ENCODE data around the gene GCAT. TPM values are rescaled to one million over a fixed set of nuclear protein-coding genes. Genes with fewer than 3 reads are reported as not detected.
"Not testable (repeated sequence)": the region's sequence is repeated elsewhere in the genome, so short reads cannot be mapped to it uniquely, and the experiment has no call there.

Gene GCAT
- total RNA-seq, 3 donors from 2014 or later: 9.2 to 15.6 (median 13.6) TPM

DNA sequence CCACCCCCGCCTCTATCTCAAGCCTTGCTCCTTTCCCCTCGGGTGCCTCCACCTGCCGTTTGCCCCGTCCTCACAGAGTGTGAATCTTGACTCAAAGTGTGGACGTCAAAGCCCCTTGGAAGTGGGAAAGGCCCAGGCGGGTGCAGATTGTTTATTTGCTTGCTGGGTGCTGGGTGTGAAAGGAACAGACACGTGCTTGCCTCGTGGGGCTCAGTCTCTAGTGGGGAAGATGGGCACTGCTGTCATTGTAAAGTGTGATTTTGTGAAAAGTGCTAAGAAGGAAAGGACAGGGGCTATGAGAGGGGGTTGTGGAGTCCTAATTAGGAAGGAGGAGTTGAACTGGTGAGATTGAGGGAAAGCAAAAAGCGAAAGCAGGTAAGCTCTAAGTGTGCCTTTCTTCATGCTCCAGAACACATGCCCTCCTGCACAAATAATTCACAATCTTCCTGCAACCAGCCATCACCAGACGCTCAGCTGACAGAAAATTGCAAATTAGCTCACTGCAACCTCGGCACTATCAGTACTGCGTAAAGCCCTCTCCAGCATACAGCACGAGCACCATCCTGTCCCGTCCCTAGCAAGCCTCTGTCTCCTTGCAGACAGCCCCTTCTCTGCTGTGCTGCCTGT lies 9.7 kb upstream of the GCAT start:
- no peak for DNase-seq
- intact Hi-C loops (cut with DNase I, micrococcal nuclease): loop anchor here in 1 of 2 donors (10.0 kb wide), 1 partner anchor 153 kb away; no protein-coding TSS in a partner anchor
- Histone ChIP-seq H3K4me3 (no peak overlapping the region), H3K9me3 (no peaks in the 10 kb centered on the region), H3K4me1 (ENCODE audit: low read depth) (peaks cover 5% of the 10 kb centered on the region), H3K36me3 (ENCODE audit: low read depth) (no peaks in the 10 kb centered on the region)
- TF ChIP-seq, protein P1, sequence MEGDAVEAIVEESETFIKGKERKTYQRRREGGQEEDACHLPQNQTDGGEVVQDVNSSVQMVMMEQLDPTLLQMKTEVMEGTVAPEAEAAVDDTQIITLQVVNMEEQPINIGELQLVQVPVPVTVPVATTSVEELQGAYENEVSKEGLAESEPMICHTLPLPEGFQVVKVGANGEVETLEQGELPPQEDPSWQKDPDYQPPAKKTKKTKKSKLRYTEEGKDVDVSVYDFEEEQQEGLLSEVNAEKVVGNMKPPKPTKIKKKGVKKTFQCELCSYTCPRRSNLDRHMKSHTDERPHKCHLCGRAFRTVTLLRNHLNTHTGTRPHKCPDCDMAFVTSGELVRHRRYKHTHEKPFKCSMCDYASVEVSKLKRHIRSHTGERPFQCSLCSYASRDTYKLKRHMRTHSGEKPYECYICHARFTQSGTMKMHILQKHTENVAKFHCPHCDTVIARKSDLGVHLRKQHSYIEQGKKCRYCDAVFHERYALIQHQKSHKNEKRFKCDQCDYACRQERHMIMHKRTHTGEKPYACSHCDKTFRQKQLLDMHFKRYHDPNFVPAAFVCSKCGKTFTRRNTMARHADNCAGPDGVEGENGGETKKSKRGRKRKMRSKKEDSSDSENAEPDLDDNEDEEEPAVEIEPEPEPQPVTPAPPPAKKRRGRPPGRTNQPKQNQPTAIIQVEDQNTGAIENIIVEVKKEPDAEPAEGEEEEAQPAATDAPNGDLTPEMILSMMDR (IDR thresholded peaks at IDR 0.05): no peak
- ATAC-seq: no peak

DNA sequence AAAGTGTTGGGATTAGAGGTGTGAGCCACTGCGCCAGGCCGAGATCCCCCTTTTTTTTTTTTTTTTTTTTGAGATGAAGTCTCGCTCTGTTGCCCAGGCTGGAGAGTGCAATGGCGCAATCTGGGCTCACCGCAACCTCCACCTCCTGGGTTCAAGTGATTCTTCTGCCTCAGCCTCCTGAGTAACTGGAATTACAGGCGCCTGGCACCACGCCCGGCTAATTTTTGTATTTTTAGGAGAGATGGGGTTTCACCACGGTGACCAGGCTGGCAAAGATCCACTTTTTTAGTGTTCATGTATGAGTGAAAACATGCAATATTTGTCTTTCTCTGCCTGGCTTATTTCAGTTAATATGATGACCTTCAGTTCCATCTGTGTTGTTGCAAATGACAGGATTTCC lies 7.8 kb upstream of the GCAT start:
- intact Hi-C loops (cut with DNase I, micrococcal nuclease): loop anchor here in 1 of 2 donors (10.0 kb wide), 1 partner anchor 155 kb away; no protein-coding TSS in a partner anchor
- not testable (repeated sequence) for H3K9me3 ChIP-seq; ATAC-seq; H3K4me1 ChIP-seq (ENCODE audit: low read depth); H3K4me3 ChIP-seq; H3K36me3 ChIP-seq (ENCODE audit: low read depth); DNase-seq

DNA sequence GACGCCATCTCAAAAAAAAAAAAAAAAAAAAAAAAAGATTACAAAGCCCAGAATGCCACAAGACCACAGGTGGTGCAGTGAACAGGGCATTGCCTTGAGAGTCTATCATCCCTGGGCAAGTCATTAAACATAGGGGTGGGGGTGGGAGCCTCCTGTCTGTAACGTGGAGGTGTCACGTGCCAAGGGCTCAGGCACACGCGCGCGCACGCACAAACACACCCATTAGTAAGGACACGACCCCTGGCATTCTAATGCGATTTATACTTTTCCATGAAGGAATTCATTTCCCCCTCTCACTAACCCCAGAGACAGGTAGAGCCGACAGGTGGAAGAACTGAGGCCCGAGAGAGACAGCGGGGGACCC lies 5.8 kb upstream of the GCAT start:
- Histone ChIP-seq H3K36me3 (ENCODE audit: low read depth) (no peaks in the 10 kb centered on the region), H3K4me1 (ENCODE audit: low read depth) (peaks cover 13% of the 10 kb centered on the region), H3K9me3 (no peaks in the 10 kb centered on the region), H3K4me3 (peak overlapping the region; percentile 34)
- TF ChIP-seq, protein P1 (IDR thresholded peaks at IDR 0.05): no peak
- peak in 2 of 3 donors; percentile 62 to 68 for DNase-seq
- intact Hi-C loops (cut with DNase I, micrococcal nuclease): no loop called here
- peak; percentile 31 for ATAC-seq

DNA sequence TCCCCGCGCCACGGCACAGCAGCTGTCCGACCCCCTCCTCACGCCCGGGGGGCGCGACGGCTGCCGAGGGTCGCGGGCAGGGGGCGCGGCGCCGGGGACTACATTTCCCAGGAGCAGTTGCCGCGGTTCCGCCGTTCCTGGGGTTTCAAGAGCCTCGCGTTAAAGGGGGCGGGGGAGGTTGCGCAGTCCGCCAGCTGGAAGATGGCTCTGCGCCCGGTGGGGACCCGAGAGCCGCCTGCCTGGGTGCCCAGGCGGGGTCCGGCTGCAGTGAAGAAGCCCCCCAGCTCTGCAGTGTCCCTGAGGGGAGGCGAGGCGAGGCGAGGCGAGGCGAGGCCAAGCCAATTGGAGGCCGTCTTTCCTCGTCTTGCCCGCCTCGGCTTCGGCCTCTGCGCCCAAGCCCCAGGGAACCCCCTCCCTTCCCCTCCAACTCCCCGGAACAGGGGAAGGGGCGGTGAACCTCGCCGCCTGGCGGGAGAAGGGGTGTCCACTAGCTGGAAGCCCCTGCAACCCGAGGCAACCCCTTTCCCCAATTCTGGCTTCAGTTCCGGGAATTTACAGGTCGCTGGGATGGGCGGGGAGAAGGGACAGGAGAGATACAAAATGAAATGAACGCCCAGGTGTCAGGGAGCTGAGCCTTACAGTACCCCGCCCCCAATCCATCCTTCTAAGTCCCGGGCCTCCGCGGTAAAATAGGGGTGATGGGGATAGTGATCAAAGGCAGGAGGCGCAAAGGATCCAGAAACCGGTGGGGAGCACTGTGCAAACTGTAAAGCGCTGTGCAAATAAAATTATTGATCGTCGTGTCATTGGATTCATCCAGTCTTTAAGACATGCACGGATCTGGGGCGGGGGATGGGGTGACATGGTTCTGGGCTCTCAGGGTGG lies 5.2 kb upstream of the GCAT start:
- peaks cover 18% of the 10 kb centered on the region for H3K4me1 ChIP-seq (ENCODE audit: low read depth)
- ATAC-seq (peak; percentile 51), DNase-seq (peak; percentile 77 to 83 (median 79))
- no peaks in the 10 kb centered on the region for H3K9me3 ChIP-seq
- TF ChIP-seq, protein P1 (IDR thresholded peaks at IDR 0.05): no peak
- intact Hi-C loops (cut with DNase I, micrococcal nuclease): no loop called here
- H3K36me3 ChIP-seq (ENCODE audit: low read depth): no peaks in the 10 kb centered on the region
- H3K4me3 ChIP-seq: peak overlapping the region; percentile 34

DNA sequence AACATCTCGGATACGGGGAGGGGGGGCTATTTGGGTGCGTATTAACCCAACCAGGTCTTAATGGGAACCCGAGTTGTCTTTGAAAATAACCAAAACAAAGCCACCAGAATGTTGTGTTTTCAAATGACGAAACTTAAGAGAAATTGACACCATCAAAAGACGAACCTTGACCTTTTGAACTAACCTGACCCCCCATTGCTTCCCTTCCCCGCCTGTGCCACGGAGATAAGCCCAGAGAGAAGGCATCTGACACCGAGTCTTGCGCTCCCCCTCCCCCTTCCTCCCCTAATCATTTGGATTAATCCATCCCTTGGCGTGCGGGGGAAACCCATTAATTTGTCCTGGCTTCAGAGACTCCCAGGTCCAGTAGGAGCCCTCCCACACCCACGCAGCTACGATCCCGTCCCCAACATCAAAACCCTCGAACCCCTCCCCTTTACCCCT lies 4.5 kb upstream of the GCAT start:
- Histone ChIP-seq H3K9me3 (no peaks in the 10 kb centered on the region), H3K4me1 (ENCODE audit: low read depth) (peaks cover 23% of the 10 kb centered on the region), H3K4me3 (no peak overlapping the region), H3K36me3 (ENCODE audit: low read depth) (no peaks in the 10 kb centered on the region)
- ATAC-seq: no peak
- TF ChIP-seq, protein P1 (IDR thresholded peaks at IDR 0.05): no peak
- intact Hi-C loops (cut with DNase I, micrococcal nuclease): no loop called here
- DNase-seq: peak in 1 of 3 donors; percentile 47
